ENCODE measurements around the gene TNK1.
"Not testable (repeated sequence)": the region's sequence is repeated elsewhere in the genome, so short reads cannot be mapped to it uniquely, and the experiment has no call there.

TNK1 gene

GRCh38 chr17:7380855-7381683 is at the start of gene TNK1:
Gene TNK1, plus strand, starts transcription at chr17:7381089. Its CDS starts 1,838 bp downstream, at chr17:7382927.
- DNase-seq (ENCODE audit: low spot score), result no peak

GRCh38 chr17:7332111-7332510 is 48.8 kb upstream of the TNK1 start:
- no peak for DNase-seq (ENCODE audit: low spot score)

DNA sequence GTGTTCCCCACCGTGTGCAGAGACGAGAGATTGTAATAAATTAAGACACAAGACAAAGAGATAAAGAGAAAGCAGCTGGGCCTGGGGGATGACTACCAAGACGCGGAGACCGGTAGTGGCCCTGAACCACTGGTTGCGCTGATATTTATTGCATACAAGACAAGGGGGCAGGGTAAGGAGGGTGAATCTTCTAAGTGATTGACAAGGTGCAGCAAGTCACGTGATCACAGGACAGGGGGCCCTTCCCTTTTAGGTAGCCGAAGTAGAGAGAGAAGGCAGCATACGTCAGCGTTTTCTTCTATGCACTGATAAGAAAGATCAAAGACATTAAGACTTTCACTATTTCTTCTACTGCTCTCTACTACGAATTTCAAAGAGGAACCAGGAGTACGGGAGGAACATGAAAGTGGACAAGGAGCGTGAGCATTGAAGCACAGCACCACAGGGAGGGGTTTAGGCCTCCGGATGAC is 48.3 kb upstream of the TNK1 start:
- DNase-seq (ENCODE audit: low spot score), result not testable (repeated sequence)

DNA sequence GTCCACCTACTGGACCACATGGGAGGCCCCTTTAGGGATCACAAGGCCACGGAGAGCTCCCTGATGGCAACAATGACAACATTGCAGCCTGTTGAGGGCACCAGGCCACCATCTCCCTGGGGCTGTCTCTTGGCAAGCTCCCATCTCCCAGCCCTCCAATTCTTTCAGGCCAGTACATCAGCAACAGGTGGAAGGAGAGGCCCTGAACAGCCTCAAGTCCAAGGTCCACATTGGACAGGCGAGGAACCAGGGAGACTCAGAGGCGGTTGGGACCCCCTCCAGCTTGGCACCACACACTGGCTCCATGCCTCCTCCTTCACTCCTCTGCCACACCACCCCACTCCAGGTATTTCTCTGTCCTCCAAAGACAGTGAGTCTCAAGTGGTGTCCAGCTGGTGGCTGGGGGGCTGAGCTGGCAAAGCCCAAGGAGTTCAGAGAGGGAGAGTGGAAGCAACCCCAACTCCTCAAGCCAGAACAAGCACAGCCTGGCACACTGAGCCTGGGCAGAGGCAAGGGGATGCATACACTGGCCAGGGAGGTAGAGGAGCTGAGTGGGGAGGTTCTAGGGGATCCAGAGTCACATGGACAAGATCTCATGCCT is 45.9 kb upstream of the TNK1 start:
- no peak for DNase-seq (ENCODE audit: low spot score)

DNA sequence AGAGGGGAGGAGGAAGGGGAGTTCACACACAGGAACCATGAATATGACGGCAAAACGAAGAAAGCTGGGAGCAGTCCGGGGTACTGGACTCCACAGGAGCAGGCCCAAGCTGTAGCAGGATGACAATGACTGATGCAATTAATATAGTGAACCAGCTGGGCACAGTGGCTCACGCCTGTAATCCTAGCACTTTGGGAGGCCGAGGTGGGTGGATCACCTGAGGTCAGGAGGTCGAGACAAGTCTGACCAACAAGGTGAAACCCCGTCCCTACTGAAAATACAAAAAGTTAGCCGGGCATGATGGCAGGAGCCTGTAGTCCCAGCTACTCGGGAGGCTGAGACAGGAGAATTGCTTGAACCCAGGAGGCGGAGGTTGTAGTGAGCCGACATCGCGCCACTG is 45.1 kb upstream of the TNK1 start:
- not testable (repeated sequence) for DNase-seq (ENCODE audit: low spot score)

- no peak for DNase-seq (ENCODE audit: low spot score)
Measured at GRCh38 chr17:7336240-7337175, 44.4 kb upstream of the TNK1 start, which contains the start of gene ACAP1. Gene ACAP1, plus strand, starts transcription at chr17:7336529. Its CDS starts 206 bp downstream, at chr17:7336735.

GRCh38 chr17:7337600-7337999 is 43.3 kb upstream of the TNK1 start:
- not testable (repeated sequence) for DNase-seq (ENCODE audit: low spot score)

DNA sequence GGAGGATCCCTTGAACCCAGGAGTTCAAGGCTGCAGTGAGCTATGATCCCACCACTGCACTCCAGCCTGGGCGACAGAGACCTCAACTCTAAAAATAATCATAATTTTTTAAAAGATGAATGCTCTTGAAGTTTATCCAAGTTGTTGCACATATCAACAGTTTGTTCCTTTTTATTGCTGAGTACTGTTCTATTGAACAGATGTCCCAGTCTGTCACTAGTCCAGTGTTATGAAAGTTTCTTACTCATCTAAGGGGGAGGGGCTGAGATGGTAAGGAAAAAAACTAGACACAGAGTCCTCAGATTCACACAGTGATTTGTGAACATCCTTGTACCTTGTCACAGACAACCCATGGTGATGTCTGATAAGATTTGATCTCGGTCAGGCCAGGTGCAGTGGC is 40.7 kb upstream of the TNK1 start:
- DNase-seq (ENCODE audit: low spot score), result no peak

GRCh38 chr17:7341842-7342241 is 39.0 kb upstream of the TNK1 start:
- no peak for DNase-seq (ENCODE audit: low spot score)

GRCh38 chr17:7343250-7343649 is 37.6 kb upstream of the TNK1 start:
- no peak for DNase-seq (ENCODE audit: low spot score)

DNA sequence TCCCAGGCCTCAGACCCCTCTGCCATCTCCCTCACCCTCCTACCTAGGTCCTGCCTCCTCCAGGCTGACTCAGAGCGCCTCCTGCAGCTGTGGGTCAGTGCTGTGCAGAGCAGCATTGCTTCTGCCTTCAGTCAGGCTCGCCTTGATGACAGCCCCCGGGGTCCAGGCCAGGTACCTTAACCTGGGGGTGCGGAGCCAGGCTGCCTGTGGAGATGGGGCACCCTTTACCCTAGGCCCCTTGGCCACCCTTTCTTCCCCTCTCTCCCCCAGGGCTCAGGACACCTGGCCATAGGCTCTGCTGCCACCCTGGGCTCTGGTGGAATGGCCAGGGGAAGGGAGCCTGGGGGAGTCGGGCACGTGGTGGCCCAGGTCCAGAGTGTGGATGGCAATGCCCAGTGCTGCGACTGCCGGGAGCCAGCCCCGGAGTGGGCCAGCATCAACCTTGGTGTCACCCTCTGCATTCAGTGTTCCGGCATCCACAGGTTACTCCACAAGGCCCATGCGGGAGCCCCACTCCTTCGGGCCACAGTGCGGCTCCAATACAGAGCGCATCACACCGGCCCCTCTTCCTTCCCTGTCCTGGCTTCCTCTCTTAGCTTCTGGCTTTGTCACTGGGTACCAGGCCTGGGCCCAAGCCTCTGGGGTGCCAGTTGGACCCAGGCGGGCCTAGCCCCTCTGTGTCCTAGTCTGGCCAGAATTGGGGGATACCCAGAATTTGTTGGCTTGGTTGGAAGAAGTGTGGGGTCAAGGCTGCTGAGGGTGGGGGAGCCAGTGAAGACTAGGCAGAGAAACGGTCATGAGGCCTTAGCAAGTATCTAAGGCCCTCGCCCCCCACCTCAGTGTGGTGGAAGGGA is 33.9 kb upstream of the TNK1 start:
- no peak for DNase-seq (ENCODE audit: low spot score)

GRCh38 chr17:7347630-7348477 is 33.0 kb upstream of the TNK1 start:
- DNase-seq (ENCODE audit: low spot score), result no peak

DNA sequence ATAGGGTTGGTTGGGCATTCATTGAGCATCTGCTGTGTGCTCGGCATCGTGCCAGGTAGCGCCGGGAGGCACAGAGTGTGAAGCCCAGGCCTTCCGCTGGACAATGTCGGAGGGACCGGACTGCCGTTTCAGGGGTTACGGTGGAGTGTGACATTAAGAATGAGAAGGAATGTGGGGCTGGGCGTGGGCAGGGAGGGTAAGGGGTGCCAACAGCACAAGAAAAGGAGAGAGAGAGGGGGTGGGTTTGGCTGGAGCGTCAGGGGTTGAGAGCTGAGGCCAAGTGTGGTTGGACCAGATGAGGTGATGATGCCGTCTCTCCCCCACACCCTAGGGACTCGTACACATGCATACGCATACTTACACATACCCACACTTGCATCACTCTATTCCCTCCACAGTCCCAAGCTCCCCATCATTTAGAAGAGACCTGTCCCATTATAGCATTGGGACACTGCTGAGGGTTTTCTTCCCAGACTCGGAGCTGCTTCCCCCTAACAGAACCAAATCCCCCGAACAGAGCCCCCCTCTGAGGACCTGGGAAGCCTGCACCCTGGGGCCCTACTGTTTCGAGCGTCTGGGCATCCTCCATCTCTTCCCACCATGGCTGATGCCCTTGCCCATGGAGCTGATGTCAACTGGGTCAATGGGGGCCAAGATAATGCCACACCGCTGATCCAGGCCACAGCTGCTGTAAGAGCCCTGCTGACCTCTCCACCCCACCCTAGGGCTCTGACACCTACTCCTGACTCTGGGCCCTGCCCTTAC is 32.2 kb upstream of the TNK1 start:
- no peak for DNase-seq (ENCODE audit: low spot score)

GRCh38 chr17:7351665-7352502 is 29.0 kb upstream of the TNK1 start, which contains the start of gene KCTD11:
Gene KCTD11, plus strand, starts transcription at chr17:7352162.
- peak; percentile 86 for DNase-seq (ENCODE audit: low spot score)

- DNase-seq (ENCODE audit: low spot score), result no peak
Measured at GRCh38 chr17:7352503-7352889, 28.4 kb upstream of the TNK1 start.

- no peak for DNase-seq (ENCODE audit: low spot score)
Measured at GRCh38 chr17:7352910-7353635, 27.8 kb upstream of the TNK1 start.

DNA sequence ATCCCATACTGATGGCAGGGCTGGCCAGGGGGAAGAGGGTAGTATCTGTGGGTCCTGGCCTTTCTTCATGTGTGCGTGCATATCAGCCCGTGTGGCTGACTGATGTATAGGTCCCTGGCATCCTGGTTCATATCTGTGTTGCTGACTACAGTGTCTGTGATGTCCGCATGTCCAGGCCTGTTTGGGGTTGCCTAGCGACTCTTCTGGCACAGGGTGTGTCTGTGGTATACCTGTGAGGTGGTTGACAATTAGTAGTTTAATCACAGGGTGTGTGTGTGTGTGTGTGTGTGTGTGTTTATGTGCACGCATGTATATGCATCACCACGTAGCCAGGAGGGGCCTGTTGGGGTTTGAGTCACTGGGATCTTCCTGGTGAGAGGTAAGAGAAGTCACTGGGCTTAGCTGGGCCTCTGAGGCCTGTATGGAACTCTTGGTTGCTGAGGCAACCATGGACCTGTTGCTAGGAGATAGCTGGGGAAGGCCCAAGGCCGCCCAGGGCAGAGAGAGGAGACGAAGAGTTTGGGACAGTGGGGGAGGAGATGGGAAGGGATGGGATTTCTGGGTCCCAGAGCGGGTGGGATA is 26.5 kb upstream of the TNK1 start:
- DNase-seq (ENCODE audit: low spot score), result peak; percentile 16

Measured in putamen (tissue), 1 donor.